ENCODE data around the gene PTH2.

DNA sequence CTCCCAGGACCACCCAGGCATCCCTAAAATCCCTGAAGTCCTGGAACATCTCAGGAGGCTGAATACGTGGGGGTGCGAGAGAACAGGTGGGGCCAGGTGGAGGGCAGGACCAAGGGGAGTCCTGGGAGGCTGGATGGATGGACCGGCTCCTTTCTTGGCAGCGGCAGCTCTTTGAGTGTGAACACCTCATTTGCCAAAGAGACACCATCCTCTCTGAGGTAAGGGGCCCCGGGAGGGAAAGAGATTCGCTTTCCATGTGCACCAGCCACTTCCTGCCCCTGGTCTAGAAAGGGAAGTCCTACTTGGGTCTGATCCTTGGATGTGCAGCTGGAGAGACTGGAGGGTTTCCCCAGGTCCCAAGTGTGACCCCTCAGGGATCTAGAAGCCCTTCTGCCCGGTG lies 16.2 kb downstream of the PTH2 start:
- TF ChIP-seq, protein P1, sequence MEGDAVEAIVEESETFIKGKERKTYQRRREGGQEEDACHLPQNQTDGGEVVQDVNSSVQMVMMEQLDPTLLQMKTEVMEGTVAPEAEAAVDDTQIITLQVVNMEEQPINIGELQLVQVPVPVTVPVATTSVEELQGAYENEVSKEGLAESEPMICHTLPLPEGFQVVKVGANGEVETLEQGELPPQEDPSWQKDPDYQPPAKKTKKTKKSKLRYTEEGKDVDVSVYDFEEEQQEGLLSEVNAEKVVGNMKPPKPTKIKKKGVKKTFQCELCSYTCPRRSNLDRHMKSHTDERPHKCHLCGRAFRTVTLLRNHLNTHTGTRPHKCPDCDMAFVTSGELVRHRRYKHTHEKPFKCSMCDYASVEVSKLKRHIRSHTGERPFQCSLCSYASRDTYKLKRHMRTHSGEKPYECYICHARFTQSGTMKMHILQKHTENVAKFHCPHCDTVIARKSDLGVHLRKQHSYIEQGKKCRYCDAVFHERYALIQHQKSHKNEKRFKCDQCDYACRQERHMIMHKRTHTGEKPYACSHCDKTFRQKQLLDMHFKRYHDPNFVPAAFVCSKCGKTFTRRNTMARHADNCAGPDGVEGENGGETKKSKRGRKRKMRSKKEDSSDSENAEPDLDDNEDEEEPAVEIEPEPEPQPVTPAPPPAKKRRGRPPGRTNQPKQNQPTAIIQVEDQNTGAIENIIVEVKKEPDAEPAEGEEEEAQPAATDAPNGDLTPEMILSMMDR (IDR thresholded peaks at IDR 0.05): no peak
- TF ChIP-seq EP300 (IDR thresholded peaks at IDR 0.05) (no peak), POLR2A (IDR thresholded peaks at IDR 0.05) (no peak)
